Measurements from ENCODE around the gene COL4A3. TPM values are rescaled to one million over a fixed set of nuclear protein-coding genes. Genes with fewer than 3 reads are reported as not detected.

The COL4A3 gene
- total RNA-seq, 6 donors from 2014 or later: 32.9 to 129 (median 60.6) TPM

- Histone ChIP-seq H3K27me3 (no peaks in the 10 kb centered on the region), H3K4me3 (no peak overlapping the region), H3K9me3 (no peaks in the 10 kb centered on the region), H3K4me1 (no peaks in the 10 kb centered on the region), H3K27ac (no peak overlapping the region), H3K36me3 (peaks cover 0 to 3% (median under 1%) of the 10 kb centered on the region in 4 donors)
- ATAC-seq (ENCODE audit: low FRiP score in 2 of 2) (no peak), DNase-seq (no peak)
- TF ChIP-seq POLR2AphosphoS5 (IDR thresholded peaks at IDR 0.05) (no peak), EP300 (IDR thresholded peaks at IDR 0.05) (no peak), CTCF (IDR thresholded peaks at IDR 0.05) (no peak), POLR2A (IDR thresholded peaks at IDR 0.05) (no peak)
- 91 to 95% methylated on average over 6 of the region's 6 CpGs for WGBS, 2 donors
Observed at GRCh38 chr2:227285741-227286236, 121.4 kb downstream of the COL4A3 start.

DNA sequence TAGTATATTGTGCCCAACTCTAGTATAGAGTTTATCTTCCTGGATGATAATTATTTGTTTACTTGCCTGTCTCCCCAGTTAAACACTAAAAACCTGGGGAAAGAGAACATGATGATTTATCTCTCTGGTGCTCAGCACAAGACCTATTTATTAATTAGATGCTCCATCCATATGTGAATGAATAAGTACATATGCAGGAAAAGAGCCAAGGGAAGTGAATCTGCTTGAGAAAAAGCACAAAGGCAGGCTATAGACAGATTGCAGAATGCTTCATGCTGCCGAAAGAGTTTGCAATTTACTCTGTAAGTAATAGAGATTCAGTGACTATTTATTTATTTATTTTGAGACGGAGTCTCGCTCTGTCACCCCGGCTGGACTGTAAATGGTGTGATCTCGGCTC lies 123.3 kb downstream of the COL4A3 start:
- 83 to 88% methylated on average over 5 of the region's 5 CpGs for WGBS, 2 donors
- TF ChIP-seq POLR2AphosphoS5 (IDR thresholded peaks at IDR 0.05) (no peak), POLR2A (IDR thresholded peaks at IDR 0.05) (no peak), CTCF (IDR thresholded peaks at IDR 0.05) (no peak), EP300 (IDR thresholded peaks at IDR 0.05) (no peak)
- ATAC-seq (ENCODE audit: low FRiP score in 2 of 2) (no peak), DNase-seq (no peak)
- no peaks in the 10 kb centered on the region for H3K9me3 ChIP-seq
- no peaks in the 10 kb centered on the region for H3K4me1 ChIP-seq
- H3K27ac ChIP-seq: no peak overlapping the region
- H3K27me3 ChIP-seq: no peaks in the 10 kb centered on the region
- peaks cover 0 to 3% (median 0%) of the 10 kb centered on the region in 4 donors for H3K36me3 ChIP-seq
- no peak overlapping the region for H3K4me3 ChIP-seq

GRCh38 chr2:227292314-227292713 lies 127.9 kb downstream of the COL4A3 start:
- no peak for TF ChIP-seq CTCF (IDR thresholded peaks at IDR 0.05)
- TF ChIP-seq POLR2AphosphoS5 (IDR thresholded peaks at IDR 0.05): no peak
- TF ChIP-seq POLR2A (IDR thresholded peaks at IDR 0.05): no peak
- no peak for TF ChIP-seq EP300 (IDR thresholded peaks at IDR 0.05)
- Histone ChIP-seq H3K27ac (no peak overlapping the region), H3K4me3 (no peak overlapping the region), H3K27me3 (no peaks in the 10 kb centered on the region), H3K4me1 (no peaks in the 10 kb centered on the region), H3K9me3 (no peaks in the 10 kb centered on the region), H3K36me3 (peaks cover 0 to 3% (median 0%) of the 10 kb centered on the region in 4 donors)
- DNase-seq (no peak), ATAC-seq (ENCODE audit: low FRiP score in 2 of 2) (no peak)
- 82 to 84% methylated on average over 3 of the region's 3 CpGs for WGBS, 2 donors

DNA sequence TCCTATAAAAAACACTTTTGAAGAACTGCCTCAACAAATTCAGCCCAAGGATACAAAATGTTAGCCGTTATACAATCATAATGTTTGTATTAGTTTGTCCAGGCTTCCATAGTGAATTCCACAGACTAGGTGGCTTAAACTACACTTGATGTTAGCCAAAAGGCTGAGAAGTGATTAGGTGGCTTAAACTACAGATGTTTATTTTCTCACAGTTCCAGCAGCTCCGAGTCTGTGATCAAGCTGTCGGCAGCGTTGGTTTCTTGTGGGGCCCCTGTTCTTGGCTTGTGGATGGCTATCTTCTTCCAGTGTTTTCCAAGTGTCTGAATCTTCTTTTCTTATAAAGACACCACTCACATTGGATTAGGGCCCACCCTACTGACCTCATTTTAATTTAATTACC lies 129.1 kb downstream of the COL4A3 start:
- H3K27me3 ChIP-seq: no peaks in the 10 kb centered on the region
- H3K9me3 ChIP-seq: no peaks in the 10 kb centered on the region
- 67 to 79% methylated on average over 4 of the region's 4 CpGs for WGBS, 2 donors
- ATAC-seq (ENCODE audit: low FRiP score in 2 of 2): no peak
- no peak overlapping the region for H3K4me3 ChIP-seq
- no peaks in the 10 kb centered on the region for H3K4me1 ChIP-seq
- TF ChIP-seq POLR2AphosphoS5 (IDR thresholded peaks at IDR 0.05): no peak
- no peak for TF ChIP-seq POLR2A (IDR thresholded peaks at IDR 0.05)
- TF ChIP-seq CTCF (IDR thresholded peaks at IDR 0.05): no peak
- TF ChIP-seq EP300 (IDR thresholded peaks at IDR 0.05): no peak
- no peak for DNase-seq
- H3K27ac ChIP-seq: no peak overlapping the region
- H3K36me3 ChIP-seq: peaks cover 0 to 6% (median 2%) of the 10 kb centered on the region in 4 donors

DNA sequence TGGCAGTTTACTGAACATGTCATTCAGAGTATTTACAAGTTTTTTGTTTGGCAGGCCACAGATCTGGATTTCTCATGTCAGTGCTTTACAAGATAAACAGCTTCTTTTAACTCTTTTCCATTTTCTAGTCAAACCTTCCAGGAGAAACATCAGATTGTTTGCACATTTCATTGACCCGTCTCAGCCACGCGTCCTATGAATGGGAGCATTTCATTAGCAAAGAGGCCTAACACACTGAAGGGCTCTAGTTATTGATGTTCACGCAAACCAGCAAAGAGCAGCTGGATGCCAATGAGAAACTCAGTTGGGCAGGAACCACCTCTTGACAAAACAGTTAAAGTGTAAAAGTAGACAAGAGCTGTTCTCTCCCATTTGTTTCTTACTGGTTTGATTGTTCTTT lies 131.4 kb downstream of the COL4A3 start:
- Histone ChIP-seq H3K27me3 (no peaks in the 10 kb centered on the region), H3K36me3 (peaks cover 0 to 6% (median 0%) of the 10 kb centered on the region in 4 donors), H3K4me1 (no peaks in the 10 kb centered on the region), H3K4me3 (no peak overlapping the region), H3K9me3 (no peaks in the 10 kb centered on the region), H3K27ac (no peak overlapping the region)
- TF ChIP-seq CTCF (IDR thresholded peaks at IDR 0.05) (no peak), POLR2AphosphoS5 (IDR thresholded peaks at IDR 0.05) (no peak), EP300 (IDR thresholded peaks at IDR 0.05) (no peak), POLR2A (IDR thresholded peaks at IDR 0.05) (no peak)
- ATAC-seq (ENCODE audit: low FRiP score in 2 of 2): no peak
- DNase-seq: no peak
- 84 to 91% methylated on average over 4 of the region's 4 CpGs for WGBS, 2 donors
